HEK293T (cell line): ENCODE data around the gene CAMSAP1.

Source experiments
- CTCF ChIA-PET: fragments of 350-600 bp; formaldehyde crosslinking; extraction: SDS; loops from one replicate; lab custom pipeline; 2021; ENCODE audit warnings: antibody characterized with exemption, inconsistent platforms; lab: Yijun Ruan, JAX
- POLR2A ChIA-PET: fragments of 350-600 bp; formaldehyde crosslinking; extraction: SDS; loops from one replicate; lab custom pipeline; 2020; ENCODE audit warnings: antibody characterized with exemption, inconsistent platforms; lab: Yijun Ruan, JAX
- DNase-seq: peaks from one replicate; pipeline ENCODE4 v3.0.0; 2012; ENCODE audit warnings: mixed read lengths; ENCODE audit errors: extremely low spot score
- ARNT ChIP-seq: fragments of 450-650 bp; IDR thresholded peaks from 2 replicates; pipeline ENCODE4 v1.6.1; 2017; ENCODE audit warnings: mild to moderate bottlenecking
- BHLHE40 ChIP-seq: fragments of 450-650 bp; IDR thresholded peaks from 2 replicates; pipeline ENCODE4 v1.6.1; 2016; ENCODE audit warnings: mild to moderate bottlenecking, moderate library complexity, borderline replicate concordance
- CTBP1 ChIP-seq: fragments of 450-650 bp; IDR thresholded peaks from 2 replicates; pipeline ENCODE4 v1.6.1; 2016; ENCODE audit warnings: borderline replicate concordance
- ELF4 ChIP-seq: fragments of 450-650 bp; IDR thresholded peaks from 2 replicates; pipeline ENCODE4 v1.6.1; 2017; ENCODE audit warnings: antibody characterized with exemption
- FOXA1 ChIP-seq: fragments of 450-650 bp; IDR thresholded peaks from 2 replicates; pipeline ENCODE4 v1.6.1; 2016; ENCODE audit warnings: mild to moderate bottlenecking
- FOXK2 ChIP-seq: fragments of 450-650 bp; IDR thresholded peaks from 2 replicates; pipeline ENCODE4 v1.6.1; 2016; ENCODE audit warnings: mild to moderate bottlenecking
- FOXM1 ChIP-seq: fragments of 450-650 bp; IDR thresholded peaks from 2 replicates; pipeline ENCODE4 v1.6.1; 2017; ENCODE audit warnings: mild to moderate bottlenecking, borderline replicate concordance
- HDGF ChIP-seq: fragments of 450-650 bp; IDR thresholded peaks from 2 replicates; pipeline ENCODE4 v1.6.1; 2017; ENCODE audit warnings: antibody characterized with exemption, borderline replicate concordance
- L3MBTL2 ChIP-seq: fragments of 450-650 bp; conservative IDR thresholded peaks from 2 replicates; pipeline ENCODE4 v1.6.1; 2016; ENCODE audit warnings: mild to moderate bottlenecking
- LEF1 ChIP-seq: fragments of 450-650 bp; IDR thresholded peaks from 2 replicates; pipeline ENCODE4 v1.6.1; 2017; ENCODE audit warnings: mild to moderate bottlenecking, borderline replicate concordance
- NFRKB ChIP-seq: fragments of 450-650 bp; IDR thresholded peaks from 2 replicates; pipeline ENCODE4 v1.6.1; 2016; ENCODE audit warnings: mild to moderate bottlenecking, moderate library complexity
- SP1 ChIP-seq: fragments of 450-650 bp; IDR thresholded peaks from 2 replicates; pipeline ENCODE4 v1.6.1; 2017
- SUZ12 ChIP-seq: fragments of 450-650 bp; IDR thresholded peaks from 2 replicates; pipeline ENCODE4 v1.6.1; 2016; ENCODE audit warnings: mild to moderate bottlenecking
- TARDBP ChIP-seq: fragments of 450-650 bp; IDR thresholded peaks from 2 replicates; pipeline ENCODE4 v1.6.1; 2016
- ZNF384 ChIP-seq: fragments of 450-650 bp; IDR thresholded peaks from 2 replicates; pipeline ENCODE4 v1.6.1; 2016
- TF ChIP-seq, protein P1 (sequence below): fragments of 450-650 bp; IDR thresholded peaks from 2 replicates; pipeline ENCODE4 v1.6.1; 2016

The CAMSAP1 gene

DNA sequence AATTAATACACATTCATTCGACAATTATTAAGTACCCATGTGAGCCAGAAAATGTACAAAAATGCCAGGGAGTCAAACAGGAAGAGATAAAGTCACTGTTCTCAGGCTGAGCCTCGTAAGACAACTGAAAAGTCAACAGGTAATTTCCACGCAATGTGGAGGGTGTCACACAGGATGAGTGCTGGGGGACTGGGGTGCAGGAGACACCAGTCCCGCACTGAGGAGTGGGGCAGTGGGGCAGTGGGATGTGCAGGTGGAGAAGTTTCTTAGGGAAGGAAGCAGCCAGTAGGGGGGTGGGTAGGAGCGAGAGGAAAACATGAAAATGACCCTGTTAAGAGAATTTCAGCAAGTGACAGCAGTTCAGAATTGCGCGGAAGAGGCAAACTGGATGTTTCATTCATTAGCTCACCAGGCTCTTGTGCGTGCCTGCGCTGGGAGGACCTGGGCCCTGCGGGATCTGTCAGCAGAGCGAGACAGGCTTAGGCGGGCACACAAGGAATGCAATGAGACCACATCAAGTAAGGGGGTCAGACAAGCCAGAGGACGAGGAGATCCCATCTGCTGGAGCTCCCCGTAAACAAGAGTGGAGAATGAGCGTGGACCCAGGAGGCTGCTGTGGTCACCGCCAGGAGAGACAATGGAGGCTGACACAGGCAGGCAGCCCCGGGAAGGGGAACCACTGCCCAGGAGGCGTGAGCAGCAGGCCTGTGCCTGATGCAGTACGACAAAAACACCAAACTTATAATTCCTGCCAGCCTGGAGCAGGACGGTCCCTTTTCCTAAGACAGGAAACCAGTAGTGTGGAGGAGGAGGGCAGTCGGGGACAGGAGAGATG is 21.0 kb downstream of the CAMSAP1 start:
- no peak for DNase-seq
- ChIA-PET POLR2A (no interaction called here), CTCF (no interaction called here)
- TF ChIP-seq HDGF (no peak), TARDBP (no peak), FOXA1 (no peak)

DNA sequence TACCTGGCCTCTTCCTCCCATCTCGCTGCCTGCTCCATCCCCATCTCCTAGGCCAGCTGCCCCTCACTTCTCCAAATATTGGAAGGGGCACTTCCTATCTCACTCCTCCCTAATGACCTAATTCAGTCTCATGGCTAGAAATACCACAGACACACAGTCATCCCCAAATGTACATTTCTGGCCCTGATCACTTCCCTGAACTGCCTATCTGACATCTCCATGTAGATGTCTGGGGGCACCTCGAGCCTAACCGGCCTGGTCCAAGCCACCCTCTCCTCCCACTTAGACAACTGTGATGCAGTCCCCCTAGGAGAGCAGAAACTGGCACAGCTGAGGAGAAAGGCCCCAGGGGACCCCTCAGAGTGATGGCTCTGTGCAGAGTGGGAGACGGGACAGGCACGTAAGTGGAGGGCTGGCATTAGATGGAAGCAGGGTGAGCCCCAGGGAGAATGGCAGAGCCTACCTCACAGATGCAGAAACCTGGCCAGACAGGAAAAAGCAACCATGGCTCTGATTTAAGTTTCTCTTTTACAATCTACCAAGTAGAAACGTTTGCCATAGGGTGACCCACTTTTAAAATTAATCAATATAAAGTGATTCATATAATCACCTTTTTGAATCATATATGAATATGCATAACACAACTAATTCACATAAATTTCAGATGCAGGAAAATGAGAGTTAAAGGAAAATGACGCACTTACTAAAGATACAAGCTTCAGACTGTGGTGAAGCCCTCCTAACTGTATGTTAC is 22.1 kb downstream of the CAMSAP1 start:
- ChIA-PET CTCF (no interaction called here), POLR2A (no interaction called here)
- DNase-seq: no peak
- no peak for TF ChIP-seq ARNT
- TF ChIP-seq CTBP1: no peak
- no peak for TF ChIP-seq LEF1
- TF ChIP-seq NFRKB: no peak
- TF ChIP-seq SUZ12: no peak
- no peak for TF ChIP-seq TARDBP
- no peak for TF ChIP-seq ZNF384
- TF ChIP-seq FOXM1: no peak
- TF ChIP-seq BHLHE40: no peak
- no peak for TF ChIP-seq FOXK2
- TF ChIP-seq SP1: no peak
- TF ChIP-seq, protein P1, sequence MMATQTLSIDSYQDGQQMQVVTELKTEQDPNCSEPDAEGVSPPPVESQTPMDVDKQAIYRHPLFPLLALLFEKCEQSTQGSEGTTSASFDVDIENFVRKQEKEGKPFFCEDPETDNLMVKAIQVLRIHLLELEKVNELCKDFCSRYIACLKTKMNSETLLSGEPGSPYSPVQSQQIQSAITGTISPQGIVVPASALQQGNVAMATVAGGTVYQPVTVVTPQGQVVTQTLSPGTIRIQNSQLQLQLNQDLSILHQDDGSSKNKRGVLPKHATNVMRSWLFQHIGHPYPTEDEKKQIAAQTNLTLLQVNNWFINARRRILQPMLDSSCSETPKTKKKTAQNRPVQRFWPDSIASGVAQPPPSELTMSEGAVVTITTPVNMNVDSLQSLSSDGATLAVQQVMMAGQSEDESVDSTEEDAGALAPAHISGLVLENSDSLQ: no peak
- TF ChIP-seq ELF4: no peak
- no peak for TF ChIP-seq FOXA1

DNA sequence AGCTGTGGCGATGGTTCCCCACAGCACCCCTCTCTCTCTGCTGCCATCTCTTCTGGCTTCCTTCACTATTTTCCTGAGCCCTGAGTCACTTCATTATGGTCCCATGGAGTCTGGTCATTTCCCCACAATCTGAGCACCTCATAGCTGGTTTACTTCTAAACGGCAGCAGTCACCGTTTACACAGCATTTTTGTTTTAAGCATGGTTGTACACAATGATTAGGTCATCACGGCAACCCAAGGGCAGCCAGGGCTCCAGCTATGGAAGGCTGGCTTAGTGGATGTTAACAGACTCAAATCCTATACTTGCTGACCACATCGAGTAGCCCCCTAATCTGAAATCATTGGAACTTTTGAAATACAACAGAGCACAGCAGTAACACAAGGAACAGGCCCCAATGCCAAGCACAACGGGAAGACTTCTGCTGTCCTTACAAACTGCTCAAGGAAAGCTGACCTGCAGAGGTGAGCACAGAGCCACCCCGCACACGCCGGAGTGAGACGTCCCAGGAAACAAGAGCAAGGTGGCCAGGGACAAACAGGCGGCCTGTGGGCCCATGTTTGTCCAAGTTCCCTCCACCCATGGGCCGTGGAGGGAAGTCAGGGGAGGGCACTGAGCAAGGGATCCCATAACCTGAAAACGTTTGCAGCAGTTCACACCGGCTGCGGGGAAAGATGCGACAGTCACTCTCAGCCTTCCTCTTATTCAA is 22.9 kb downstream of the CAMSAP1 start:
- POLR2A ChIA-PET: no interaction called here
- TF ChIP-seq CTBP1: no peak
- TF ChIP-seq NFRKB: no peak
- no peak for TF ChIP-seq HDGF
- no peak for TF ChIP-seq FOXK2
- TF ChIP-seq, protein P1: no peak
- no peak for TF ChIP-seq BHLHE40
- TF ChIP-seq FOXA1: no peak
- no peak for TF ChIP-seq ELF4
- no peak for TF ChIP-seq SUZ12
- TF ChIP-seq FOXM1: no peak
- TF ChIP-seq L3MBTL2: no peak
- no peak for TF ChIP-seq ARNT
- TF ChIP-seq LEF1: no peak
- TF ChIP-seq TARDBP: no peak
- CTCF ChIA-PET: interaction anchor here (0.7 kb wide), 1 partner anchor 33 kb away, joined by 3 read pairs; no protein-coding TSS in a partner anchor
- DNase-seq: no peak

GRCh38 chr9:135883410-135884089 is 23.8 kb downstream of the CAMSAP1 start:
- TF ChIP-seq NFRKB: no peak
- TF ChIP-seq FOXM1: no peak
- TF ChIP-seq SUZ12: no peak
- TF ChIP-seq, protein P1: no peak
- TF ChIP-seq CTBP1: no peak
- no peak for TF ChIP-seq TARDBP
- POLR2A ChIA-PET: no interaction called here
- CTCF ChIA-PET: interaction anchor here (0.7 kb wide), 1 partner anchor 32 kb away, joined by 3 read pairs; no protein-coding TSS in a partner anchor
- DNase-seq: no peak

GRCh38 chr9:135882011-135882410 is 25.3 kb downstream of the CAMSAP1 start:
- TF ChIP-seq FOXK2: no peak
- no peak for TF ChIP-seq ARNT
- TF ChIP-seq, protein P1: no peak
- no peak for TF ChIP-seq L3MBTL2
- no peak for TF ChIP-seq CTBP1
- TF ChIP-seq HDGF: no peak
- no peak for TF ChIP-seq SP1
- no peak for DNase-seq
- CTCF ChIA-PET: no interaction called here
- POLR2A ChIA-PET: no interaction called here
